Activated CD8-positive, alpha-beta memory T cell treated with anti-CD3 and anti-CD28 coated beads, Interleukin-2, amount 50 U/mL, for 48 hours (primary cell): Measurements from ENCODE around the gene CCR2.
"Not testable (repeated sequence)": the region's sequence is repeated elsewhere in the genome, so short reads cannot be mapped to it uniquely, and the experiment has no call there.

Experiments used
- DNase-seq: peaks from one replicate; pipeline ENCODE4 v3.0.0-alpha.2; 2020

Gene CCR2

DNA sequence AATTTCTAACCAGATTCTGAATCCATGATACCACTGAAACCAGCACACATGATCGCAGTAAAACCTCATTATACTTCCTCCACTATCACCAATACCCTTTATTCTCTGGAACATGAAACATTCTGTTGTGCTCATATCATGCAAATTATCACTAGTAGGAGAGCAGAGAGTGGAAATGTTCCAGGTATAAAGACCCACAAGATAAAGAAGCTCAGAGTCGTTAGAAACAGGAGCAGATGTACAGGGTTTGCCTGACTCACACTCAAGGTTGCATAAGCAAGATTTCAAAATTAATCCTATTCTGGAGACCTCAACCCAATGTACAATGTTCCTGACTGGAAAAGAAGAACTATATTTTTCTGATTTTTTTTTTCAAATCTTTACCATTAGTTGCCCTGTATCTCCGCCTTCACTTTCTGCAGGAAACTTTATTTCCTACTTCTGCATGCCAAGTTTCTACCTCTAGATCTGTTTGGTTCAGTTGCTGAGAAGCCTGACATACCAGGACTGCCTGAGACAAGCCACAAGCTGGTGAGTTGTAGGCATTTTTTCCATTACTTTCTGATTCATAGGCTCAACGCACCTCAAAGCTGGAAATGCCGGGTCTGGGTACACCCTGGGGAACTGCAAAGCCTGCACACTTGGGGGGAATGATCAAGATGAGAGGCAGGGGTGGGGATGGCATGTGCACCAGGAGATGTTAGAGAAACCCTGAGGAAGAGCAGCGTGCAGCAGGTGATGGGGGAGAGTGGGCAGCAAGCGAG lies at the start of gene CCR2:
Gene CCR2, plus strand, starts transcription at position 465 of the 764 bp plus-strand sequence. CDS start 3,417 bp downstream, outside the sequence.
- peak; percentile 63 for DNase-seq

DNA sequence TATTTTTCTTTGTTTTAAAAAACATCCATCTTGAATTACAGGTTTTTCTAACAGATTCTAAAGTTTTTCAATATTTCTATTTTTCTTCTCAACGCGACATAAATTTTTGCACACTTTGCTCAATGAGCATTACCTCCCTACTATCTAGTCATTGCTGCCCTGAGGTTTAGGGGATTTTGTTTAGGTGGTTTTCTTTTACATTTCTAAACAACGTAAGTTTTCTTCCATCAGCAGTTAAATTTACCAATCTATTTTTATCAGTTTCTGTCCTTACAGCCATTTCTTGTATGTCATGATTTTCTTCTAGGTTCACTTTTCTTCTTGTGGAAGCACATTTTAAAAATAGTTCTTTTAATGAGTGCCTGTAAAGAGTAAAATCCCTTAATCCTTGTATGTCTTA lies 49.2 kb upstream of the CCR2 start:
- no peak for DNase-seq

- DNase-seq = no peak
These were observed 40.9 kb upstream of the CCR2 start for GRCh38 chr3:46312991-46313390.

DNA sequence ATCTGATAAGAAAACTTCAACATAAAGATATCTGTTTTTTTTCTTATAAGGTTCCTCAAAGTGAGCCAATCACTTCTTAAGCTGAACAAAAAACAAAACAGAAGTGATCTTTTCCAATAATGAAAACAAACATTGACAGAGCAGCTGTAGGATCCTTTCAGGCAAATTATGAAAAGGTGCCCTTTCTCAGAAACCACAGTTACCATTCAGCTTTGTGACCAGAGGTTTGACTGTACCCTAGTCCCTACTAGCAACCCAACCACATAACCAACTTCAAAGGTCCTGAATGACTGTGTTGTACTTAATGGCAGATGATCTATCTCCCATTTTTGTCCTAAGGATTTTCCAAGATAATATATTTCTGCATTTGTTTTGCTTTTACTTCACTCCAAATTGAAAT lies 39.4 kb upstream of the CCR2 start:
- no peak for DNase-seq

- no peak for DNase-seq
These were observed 37.7 kb upstream of the CCR2 start for GRCh38 chr3:46316206-46316605.

- DNase-seq = no peak
These were observed 35.5 kb upstream of the CCR2 start for GRCh38 chr3:46318207-46318927.

GRCh38 chr3:46321461-46322104 lies 32.3 kb upstream of the CCR2 start:
- DNase-seq = no peak

GRCh38 chr3:46324036-46324435 lies 29.9 kb upstream of the CCR2 start:
- DNase-seq = no peak

DNA sequence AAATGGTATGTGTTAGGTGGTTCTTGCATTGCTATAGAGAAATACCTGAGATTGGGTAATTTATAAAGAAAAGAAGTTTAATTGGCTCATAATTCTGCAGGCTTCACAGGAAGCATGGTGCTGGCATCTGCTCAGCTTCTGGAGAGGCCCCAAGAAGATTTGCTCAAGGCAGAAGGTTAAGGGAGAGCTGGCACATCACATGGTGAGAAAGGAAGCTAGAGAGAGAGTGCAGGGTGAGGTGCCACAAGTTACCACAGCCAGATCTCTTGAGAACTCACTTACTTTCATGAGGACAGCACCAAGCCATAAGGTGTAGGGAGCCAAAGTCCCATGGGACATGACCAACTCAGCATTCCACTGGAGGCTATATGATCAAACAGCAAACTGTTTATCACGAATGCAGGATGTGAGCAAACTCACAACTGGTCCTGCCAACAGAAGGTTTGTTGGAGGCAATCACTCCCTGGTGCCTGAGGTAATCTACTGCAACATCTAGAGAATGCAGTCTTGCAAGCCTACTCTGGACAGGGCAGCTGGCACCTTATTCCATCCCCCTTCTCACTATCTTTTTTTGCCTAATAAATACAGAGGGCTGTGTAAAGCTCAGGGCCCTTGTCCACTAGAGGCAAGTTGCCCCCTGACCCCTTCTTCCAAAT lies 28.1 kb upstream of the CCR2 start:
- no peak for DNase-seq

GRCh38 chr3:46330676-46331075 lies 23.2 kb upstream of the CCR2 start:
- DNase-seq = not testable (repeated sequence)

DNA sequence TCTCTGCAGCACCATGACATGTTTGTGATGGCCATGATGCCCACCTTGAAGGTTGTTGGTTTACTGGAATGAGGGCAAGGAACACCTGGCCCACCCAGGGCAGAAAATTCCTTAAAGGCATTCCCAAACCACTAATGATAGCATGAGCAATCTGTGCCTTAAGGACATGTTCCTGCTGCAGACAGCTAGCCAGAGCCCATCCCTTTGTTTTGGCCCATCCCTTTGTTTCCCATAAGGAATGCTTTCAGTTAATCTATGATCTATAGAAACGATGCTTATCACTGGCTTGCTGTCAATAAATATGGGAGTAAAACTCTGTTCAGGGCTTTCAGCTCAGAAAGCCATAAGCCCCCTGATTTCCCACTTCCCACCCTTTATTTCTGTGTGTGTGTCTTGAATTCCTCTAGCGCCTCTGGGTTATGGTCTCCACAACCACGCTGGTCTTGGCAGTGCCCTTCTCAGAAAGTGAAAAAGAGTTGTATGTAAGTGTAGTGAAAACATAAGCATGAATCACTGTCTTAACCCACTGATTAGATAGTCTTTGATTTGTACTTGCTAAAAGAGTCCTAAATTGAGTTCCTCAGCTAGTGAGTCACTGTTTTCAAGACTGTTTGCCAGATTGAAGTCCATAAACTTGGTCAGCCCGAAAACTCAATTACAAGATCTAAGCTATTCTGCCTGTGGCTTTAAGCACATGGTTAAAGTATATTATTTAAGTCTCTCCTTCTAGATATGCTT lies 19.0 kb upstream of the CCR2 start:
- DNase-seq = no peak

DNA sequence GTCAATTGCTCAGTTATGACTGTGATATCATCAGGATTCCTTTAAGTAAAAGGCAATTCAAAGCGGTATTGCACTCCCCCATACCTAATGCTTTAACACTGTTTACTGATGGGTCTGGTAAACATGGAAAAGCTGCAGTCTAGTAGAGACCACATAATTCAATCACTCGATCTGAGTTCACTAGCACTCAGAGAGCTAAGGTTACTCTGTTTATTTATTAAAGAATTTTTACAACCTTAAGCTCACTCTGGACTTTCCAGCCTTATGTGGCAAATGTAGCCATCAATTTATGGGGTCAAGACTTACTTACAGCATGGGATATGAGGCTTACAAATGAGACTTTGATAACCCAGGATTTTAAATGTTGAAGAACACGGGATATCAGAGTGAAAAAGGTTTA lies 18.4 kb upstream of the CCR2 start:
- DNase-seq = no peak

GRCh38 chr3:46337911-46338310 lies 16.0 kb upstream of the CCR2 start:
- DNase-seq = no peak

DNA sequence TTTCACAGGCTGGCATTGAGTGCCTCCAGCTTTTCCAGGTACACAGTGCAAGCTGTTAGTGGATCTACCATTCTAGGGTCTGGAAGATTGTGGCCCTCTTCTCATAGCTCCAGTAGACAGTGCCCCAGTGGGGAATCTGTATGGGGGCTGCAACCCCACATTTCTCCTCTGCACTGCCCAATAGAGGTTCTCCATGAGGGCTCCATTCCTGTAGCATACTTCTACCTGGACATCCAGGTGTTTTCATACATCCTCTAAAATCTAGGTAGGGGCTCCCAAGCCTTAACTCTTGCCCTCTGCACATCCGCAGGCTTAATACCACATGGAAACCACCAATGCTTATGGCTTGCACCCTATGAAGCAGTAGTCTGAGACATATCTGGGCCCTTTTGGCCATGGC lies 15.1 kb upstream of the CCR2 start:
- DNase-seq = no peak

DNA sequence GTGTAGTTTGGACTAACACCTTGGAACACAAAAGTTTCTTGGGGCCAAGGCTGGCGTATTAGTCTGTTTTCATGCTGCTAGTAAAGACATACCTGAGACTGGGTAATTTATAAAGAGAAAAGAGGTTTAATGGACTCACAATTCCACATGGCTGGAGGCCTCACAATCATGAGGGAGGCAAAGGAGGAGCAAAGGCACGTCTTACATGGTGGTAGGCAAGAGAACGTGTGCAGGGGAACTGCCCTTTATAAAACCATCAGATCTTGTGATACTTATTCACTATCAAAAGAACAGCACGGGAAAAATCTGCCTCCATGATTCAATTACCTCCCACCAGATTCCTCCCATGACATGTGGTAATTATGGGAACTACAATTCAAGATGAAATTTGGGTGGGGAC lies 9.4 kb upstream of the CCR2 start:
- no peak for DNase-seq

DNA sequence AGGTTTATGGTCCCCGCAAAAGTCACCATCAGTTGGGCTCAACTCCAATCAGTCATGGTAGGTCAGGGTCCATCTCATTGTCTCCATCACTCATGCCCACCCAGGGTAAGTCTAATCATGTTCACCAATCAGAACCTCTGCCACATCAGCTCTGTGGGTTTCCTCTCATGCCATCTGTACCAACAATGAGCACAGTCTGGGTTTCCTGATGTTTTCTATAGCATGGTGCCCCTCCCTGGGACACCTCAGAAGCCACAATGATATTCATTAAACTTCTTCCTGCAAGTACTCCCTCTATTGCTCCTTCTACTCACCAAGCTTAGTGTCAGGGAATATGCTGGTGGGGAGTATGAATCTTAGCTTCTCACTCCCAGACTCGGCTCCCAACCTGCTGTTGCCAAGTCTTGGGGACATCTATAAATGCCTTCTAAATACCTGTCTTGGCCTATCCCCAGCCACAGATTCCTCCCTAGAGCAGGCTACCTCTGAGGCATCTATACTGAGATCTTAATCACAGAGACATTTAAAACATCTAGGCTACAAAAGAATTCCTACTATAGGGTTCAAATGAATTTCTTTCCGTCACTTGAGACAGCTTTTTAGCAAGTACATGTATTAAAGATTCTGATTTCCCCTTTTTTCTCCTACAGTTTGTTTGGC lies 5.0 kb upstream of the CCR2 start:
- DNase-seq = no peak

DNA sequence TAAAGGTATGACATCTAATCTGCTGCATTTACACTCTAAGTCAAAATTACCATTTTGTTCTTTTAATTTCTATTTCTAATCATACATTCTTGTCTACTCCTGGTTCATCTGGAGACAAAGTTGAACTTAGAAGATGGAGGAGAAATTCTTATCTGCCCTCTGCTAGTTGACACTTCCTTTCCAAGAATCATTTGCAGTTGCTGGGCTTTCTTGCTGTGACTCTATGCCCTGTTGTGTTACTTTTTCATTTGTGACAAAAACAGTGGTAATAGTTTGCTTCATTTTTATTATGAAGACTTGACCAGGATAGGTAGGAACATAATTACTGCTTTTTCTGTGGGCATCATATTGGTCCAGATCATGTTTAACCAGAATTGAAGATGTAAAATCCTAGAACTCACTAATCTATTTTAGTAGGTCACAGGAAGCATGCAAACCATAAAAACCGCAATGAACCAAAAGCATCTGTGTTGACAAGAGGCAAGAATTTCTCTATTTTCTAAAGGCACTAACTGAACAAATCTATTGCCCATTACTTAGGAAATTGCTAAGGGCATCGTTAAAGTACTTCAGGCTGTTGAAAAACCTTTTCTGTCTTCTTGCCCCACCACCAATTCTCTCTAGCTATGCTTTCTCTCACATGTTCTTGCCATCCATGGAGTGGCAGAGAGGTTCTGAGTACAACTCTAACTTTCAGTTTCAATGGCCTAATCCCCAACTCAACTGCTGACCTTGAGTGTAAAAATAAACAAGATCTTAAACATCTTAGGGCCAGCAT lies 4.2 kb upstream of the CCR2 start:
- DNase-seq = no peak

GRCh38 chr3:46350262-46350565 lies 3.7 kb upstream of the CCR2 start:
- DNase-seq = no peak

DNA sequence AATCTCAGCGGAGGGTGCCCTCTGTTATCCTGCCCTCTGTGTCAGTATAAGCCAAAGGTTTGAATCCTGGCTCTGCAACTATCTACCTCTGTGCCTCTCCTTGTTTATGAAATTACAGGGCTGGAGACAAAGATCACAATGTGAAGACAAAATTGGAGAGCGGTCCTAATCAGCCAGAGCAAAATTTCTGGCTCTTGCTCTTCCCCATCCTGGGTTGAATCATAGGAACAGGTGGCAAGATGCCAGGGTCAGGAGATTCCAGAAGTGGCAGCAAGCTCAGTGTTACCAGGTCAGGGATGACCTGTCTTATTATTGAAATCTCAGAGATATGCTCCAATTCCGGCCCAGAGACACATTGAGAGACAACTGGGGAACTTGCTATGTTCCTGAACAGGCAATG lies 2.3 kb upstream of the CCR2 start:
- DNase-seq = no peak

DNA sequence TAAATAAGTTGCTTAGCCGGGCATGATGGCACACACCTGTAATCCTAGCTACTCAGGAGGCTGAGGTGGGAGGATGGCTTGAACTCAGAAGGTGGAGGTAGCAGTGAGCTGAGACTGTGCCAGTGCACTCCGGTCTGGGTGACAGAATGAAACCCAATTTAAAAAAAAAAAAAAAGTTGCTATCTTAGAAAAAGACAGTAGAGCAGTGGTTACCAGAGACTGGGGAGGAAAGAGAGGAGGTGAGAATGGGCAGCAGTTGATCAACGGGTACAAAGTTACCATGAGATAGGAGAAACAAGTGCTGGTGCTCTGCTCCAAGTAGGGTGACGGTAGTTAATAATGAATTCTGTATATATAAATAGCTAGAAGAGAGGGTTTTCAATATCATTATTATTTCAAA lies 821 bp upstream of the CCR2 start:
- DNase-seq = no peak

- DNase-seq = no peak
These were observed 567 bp downstream of the CCR2 start for GRCh38 chr3:46354478-46354877.

DNA sequence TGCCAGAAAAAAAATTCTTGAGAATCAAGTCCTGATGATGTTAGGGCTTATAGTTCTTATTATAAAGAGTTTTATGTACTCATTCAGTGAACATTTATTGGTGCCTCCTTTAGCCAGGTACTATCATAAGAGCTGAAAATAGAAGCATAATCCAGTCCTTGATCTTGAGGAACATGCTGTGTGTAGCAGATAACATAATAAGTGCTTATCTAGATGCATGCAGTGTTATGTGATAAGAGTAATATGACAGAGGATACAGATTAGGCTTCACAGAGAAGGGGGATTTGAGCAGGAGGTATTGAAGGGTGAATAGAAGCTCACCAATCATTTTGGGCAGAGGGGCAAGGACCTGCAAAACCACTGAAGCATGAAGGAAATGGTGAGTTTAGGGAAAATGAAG lies 1.1 kb downstream of the CCR2 start:
- no peak for DNase-seq
